ENCODE measurements around the gene RLN3. TPM values are rescaled to one million over a fixed set of nuclear protein-coding genes. Genes with fewer than 3 reads are reported as not detected.

The RLN3 gene
- total and polyA plus RNA-seq, 9 of the 15 experiments (the other 6 are each of a cell fraction or from before 2014, with no cell fraction given) = 0.31 to 1.2 (median 0.71) TPM; not detected in 6

DNA sequence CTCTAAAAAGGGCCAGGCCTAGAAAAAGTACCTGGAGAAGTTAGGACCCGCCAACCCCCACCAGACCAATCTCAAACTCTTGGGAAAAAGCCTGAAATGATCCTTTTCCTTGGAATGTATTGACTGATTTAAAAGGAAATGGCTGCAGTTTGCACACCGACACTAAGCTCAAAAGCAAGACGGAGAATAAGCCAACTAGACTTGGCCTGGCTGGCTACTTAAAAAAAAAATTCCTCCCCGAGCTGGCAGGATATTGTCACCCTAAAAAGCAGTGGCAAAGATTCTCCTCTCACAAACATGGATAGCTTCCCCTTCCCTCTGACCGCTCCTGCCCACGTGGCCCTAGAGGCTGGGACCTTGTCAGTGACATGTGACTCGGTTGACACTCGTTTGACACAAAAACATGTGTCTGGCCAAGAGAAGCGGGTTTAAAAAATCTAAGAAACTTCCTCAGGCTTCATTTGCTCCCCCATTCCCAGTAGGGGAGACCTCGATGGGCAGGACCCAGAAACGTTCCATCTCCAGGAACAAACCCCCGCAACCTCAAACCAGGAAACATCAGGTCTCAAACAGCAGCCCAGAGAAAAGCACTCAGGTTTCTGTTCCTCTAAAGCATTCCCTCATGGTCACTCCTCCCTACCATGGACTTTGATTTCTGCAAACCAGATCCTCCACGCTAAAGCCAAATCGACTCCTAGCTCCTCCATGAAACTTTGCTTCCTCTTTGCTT lies 23.2 kb upstream of the RLN3 start (continued):
- TF ChIP-seq HNRNPLL (IDR thresholded peaks at IDR 0.05; ENCODE audit: low read depth, low read length, poor library complexity, severe bottlenecking) (peak; percentile 13), NCOA1 (IDR thresholded peaks at IDR 0.05; ENCODE audit: low read depth) (no peak), HDGF (IDR thresholded peaks at IDR 0.05) (no peak), MXI1 (IDR thresholded peaks at IDR 0.05; ENCODE audit: low read depth, low read length) (peak; percentile 92), SIN3A (IDR thresholded peaks at IDR 0.05; ENCODE audit: borderline replicate concordance in 2 of 2, control insufficient read depth in 1 of 2, low read depth in 2 of 2, low read length in 2 of 2) (peak in 1 of 2 experiments; percentile 95; a peak in 1 of 4 replicates), L3MBTL2 (IDR thresholded peaks at IDR 0.05) (peak; percentile 92), CBX1 (IDR thresholded peaks at IDR 0.05; ENCODE audit: low read depth) (no peak)
- TF ChIP-seq, protein P1, sequence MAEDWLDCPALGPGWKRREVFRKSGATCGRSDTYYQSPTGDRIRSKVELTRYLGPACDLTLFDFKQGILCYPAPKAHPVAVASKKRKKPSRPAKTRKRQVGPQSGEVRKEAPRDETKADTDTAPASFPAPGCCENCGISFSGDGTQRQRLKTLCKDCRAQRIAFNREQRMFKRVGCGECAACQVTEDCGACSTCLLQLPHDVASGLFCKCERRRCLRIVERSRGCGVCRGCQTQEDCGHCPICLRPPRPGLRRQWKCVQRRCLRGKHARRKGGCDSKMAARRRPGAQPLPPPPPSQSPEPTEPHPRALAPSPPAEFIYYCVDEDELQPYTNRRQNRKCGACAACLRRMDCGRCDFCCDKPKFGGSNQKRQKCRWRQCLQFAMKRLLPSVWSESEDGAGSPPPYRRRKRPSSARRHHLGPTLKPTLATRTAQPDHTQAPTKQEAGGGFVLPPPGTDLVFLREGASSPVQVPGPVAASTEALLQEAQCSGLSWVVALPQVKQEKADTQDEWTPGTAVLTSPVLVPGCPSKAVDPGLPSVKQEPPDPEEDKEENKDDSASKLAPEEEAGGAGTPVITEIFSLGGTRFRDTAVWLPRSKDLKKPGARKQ (CRISPR knock-in tag; IDR thresholded peaks at IDR 0.05) = 0 out of 2 replicates have a peak, but pooled peaks have one; percentile 9
- TF ChIP-seq, protein P2, sequence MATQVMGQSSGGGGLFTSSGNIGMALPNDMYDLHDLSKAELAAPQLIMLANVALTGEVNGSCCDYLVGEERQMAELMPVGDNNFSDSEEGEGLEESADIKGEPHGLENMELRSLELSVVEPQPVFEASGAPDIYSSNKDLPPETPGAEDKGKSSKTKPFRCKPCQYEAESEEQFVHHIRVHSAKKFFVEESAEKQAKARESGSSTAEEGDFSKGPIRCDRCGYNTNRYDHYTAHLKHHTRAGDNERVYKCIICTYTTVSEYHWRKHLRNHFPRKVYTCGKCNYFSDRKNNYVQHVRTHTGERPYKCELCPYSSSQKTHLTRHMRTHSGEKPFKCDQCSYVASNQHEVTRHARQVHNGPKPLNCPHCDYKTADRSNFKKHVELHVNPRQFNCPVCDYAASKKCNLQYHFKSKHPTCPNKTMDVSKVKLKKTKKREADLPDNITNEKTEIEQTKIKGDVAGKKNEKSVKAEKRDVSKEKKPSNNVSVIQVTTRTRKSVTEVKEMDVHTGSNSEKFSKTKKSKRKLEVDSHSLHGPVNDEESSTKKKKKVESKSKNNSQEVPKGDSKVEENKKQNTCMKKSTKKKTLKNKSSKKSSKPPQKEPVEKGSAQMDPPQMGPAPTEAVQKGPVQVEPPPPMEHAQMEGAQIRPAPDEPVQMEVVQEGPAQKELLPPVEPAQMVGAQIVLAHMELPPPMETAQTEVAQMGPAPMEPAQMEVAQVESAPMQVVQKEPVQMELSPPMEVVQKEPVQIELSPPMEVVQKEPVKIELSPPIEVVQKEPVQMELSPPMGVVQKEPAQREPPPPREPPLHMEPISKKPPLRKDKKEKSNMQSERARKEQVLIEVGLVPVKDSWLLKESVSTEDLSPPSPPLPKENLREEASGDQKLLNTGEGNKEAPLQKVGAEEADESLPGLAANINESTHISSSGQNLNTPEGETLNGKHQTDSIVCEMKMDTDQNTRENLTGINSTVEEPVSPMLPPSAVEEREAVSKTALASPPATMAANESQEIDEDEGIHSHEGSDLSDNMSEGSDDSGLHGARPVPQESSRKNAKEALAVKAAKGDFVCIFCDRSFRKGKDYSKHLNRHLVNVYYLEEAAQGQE (IDR thresholded peaks at IDR 0.05; ENCODE audit: borderline replicate concordance) = 0 out of 2 replicates have a peak, but pooled peaks have one; percentile 23
- TF ChIP-seq, protein P2 (CRISPR knock-in tag; IDR thresholded peaks at IDR 0.05; ENCODE audit: low read depth) = no peak

Data from K562 (cell line).